Natural killer cell (primary cell): ENCODE measurements around the gene DMRTC1B. TPM values are rescaled to one million over a fixed set of nuclear protein-coding genes. Genes with fewer than 3 reads are reported as not detected.
A peak's percentile ranks its signal among the peaks of the same experiment; 100 is the strongest.
"Not testable (repeated sequence)": the region's sequence is repeated elsewhere in the genome, so short reads cannot be mapped to it uniquely, and the experiment has no call there.

Experiments used
- ATAC-seq, 3 donors: fragments of 150-1000 bp in 2 of 3; fragments of 200-7000 bp in 1 of 3; cut with Tn5 transposase; 1 replicate in 1 of 3; 2 replicates in 2 of 3; pipeline ENCODE4 v1.10.0; 2021; ENCODE audit warnings: mild to moderate bottlenecking in 2 of 3, moderate library complexity in 2 of 3
- DNase-seq, 2 donors: peaks; one replicate each; pipeline versions ENCODE4 v3.0.0 to v3.0.0-alpha.2; 2013 to 2021; ENCODE audit warnings: mixed read lengths in 1 of 2
- H3K27ac ChIP-seq: one replicate; pipeline ENCODE4 v1.5.1; 2013; ENCODE audit warnings: mild to moderate bottlenecking, low read length
- H3K27me3 ChIP-seq: one replicate; pipeline ENCODE4 v1.6.1; 2013; ENCODE audit warnings: low read length; ENCODE audit not compliant: control insufficient read depth, insufficient read depth
- H3K36me3 ChIP-seq: one replicate; pipeline ENCODE4 v1.6.1; 2013; ENCODE audit warnings: low read length; ENCODE audit not compliant: control insufficient read depth, insufficient read depth
- H3K4me1 ChIP-seq: one replicate; pipeline ENCODE4 v1.6.1; 2013; ENCODE audit warnings: low read length; ENCODE audit not compliant: control insufficient read depth, insufficient read depth
- H3K4me3 ChIP-seq: one replicate; pipeline ENCODE4 v1.5.1; 2013; ENCODE audit warnings: low read length
- H3K9me3 ChIP-seq: one replicate; pipeline ENCODE4 v1.6.1; 2013; ENCODE audit warnings: low read length; ENCODE audit not compliant: control insufficient read depth, insufficient read depth
- H3K27ac Mint-ChIP-seq, 2 donors: one replicate each; pipeline ENCODE4 v1.8.0; 2022; ENCODE audit warnings: mild to moderate bottlenecking in 2 of 2, mixed read lengths in 2 of 2, moderate library complexity in 1 of 2
- H3K27me3 Mint-ChIP-seq, 2 donors: one replicate each; pipeline ENCODE4 v1.8.0; 2022; ENCODE audit warnings: low read depth in 2 of 2, mixed read lengths in 2 of 2
- H3K36me3 Mint-ChIP-seq: one replicate; pipeline ENCODE4 v1.8.0; 2022; ENCODE audit warnings: mixed read lengths
- H3K4me1 Mint-ChIP-seq, 2 donors: one replicate each; pipeline ENCODE4 v1.8.0; 2022; ENCODE audit warnings: mixed read lengths in 2 of 2
- H3K4me3 Mint-ChIP-seq: one replicate; pipeline ENCODE4 v1.8.0; 2022; ENCODE audit warnings: mild to moderate bottlenecking, moderate library complexity, mixed read lengths
- H3K9me3 Mint-ChIP-seq, 2 donors: one replicate each; pipeline ENCODE4 v1.8.0; 2022; ENCODE audit warnings: mixed read lengths in 2 of 2
- WGBS: methylation state at CpG from one replicate; pipeline ENCODE4 v1.1.7; 2013; ENCODE audit warnings: missing lambda C conversion rate; ENCODE audit not compliant: insufficient coverage; 5-methylcytosine and 5-hydroxymethylcytosine counted together
- intact Hi-C: fragments of 100-400 bp; cut with micrococcal nuclease; formaldehyde crosslinking; loops from one replicate; pipeline ENCODE4 v1.14.2; 2022
- total RNA-seq, 4 donors: library from RNA; stranded (reverse); fragments of 120-200 nt in 1 of 4; gene quantifications; one replicate each; pipeline versions ENCODE4 v1.2.3 to v1.2.4, GENCODE V29; 2013 to 2022

The DMRTC1B gene
- total RNA-seq, 3 donors from 2014 or later (not counting 1 experiment from before 2014, with no cell fraction given), result 0.33 to 0.91 TPM; not detected in 1

DNA sequence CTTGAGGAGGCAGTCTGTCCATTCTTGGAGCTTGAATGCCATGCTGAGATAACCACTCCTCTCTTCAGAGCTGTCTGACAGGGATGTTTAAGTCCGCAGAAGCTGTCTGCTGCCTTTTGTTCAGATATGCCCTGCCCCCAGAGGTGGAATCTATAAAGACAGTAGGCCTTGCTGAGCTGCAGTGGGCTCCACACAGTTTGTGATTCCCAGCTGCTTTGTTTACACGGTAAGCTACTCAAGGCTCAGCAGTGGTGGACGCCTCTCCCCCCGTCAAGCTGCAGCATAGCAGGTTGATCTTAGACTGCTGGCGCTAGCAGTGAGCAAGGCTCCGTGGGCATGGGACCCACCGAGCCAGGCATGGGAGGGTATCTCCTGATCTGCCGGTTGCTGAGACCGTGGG lies 16.2 kb upstream of the DMRTC1B start:
- H3K4me3 ChIP-seq, H3K36me3 Mint-ChIP-seq, intact Hi-C loops, H3K36me3 ChIP-seq, H3K27me3 Mint-ChIP-seq, DNase-seq, H3K9me3 ChIP-seq, H3K4me3 Mint-ChIP-seq, H3K27ac ChIP-seq, H3K4me1 ChIP-seq, H3K27ac Mint-ChIP-seq, H3K27me3 ChIP-seq, H3K4me1 Mint-ChIP-seq, H3K9me3 Mint-ChIP-seq, ATAC-seq: not testable (repeated sequence)
- no CpG with 5 or more reads among the region's 9 CpGs for WGBS

DNA sequence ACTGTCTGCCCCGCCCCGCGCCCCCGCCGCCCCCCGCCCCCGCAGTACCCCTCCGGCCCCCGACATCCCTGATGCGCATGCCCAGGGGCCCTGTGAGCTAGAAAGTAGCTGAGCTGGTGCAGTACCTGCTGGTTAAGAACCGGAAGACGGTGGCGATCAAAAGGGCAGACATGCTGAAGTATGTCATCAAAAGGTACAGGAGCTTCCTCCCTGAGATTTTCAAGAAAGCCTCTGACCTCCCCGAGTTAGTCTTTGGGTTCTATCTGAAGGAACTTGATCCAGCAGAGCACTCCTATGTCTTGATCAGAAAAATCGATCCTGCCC lies 739 bp downstream of the DMRTC1B start:
- ATAC-seq, result peak; percentile 56 to 66 (median 59)
- H3K27ac Mint-ChIP-seq, H3K9me3 ChIP-seq, intact Hi-C loops, H3K4me3 ChIP-seq, H3K4me3 Mint-ChIP-seq, H3K27ac ChIP-seq, DNase-seq, H3K27me3 Mint-ChIP-seq, H3K9me3 Mint-ChIP-seq, H3K4me1 ChIP-seq, H3K36me3 ChIP-seq, H3K27me3 ChIP-seq, H3K4me1 Mint-ChIP-seq, H3K36me3 Mint-ChIP-seq: not testable (repeated sequence)
- no CpG with 5 or more reads among the region's 15 CpGs for WGBS

GRCh38 chrX:72778146-72778545 lies 1.5 kb downstream of the DMRTC1B start:
- H3K27me3 ChIP-seq, H3K9me3 Mint-ChIP-seq, intact Hi-C loops, H3K36me3 Mint-ChIP-seq, H3K27ac Mint-ChIP-seq, H3K36me3 ChIP-seq, H3K4me3 Mint-ChIP-seq, H3K27me3 Mint-ChIP-seq, H3K9me3 ChIP-seq, H3K4me1 ChIP-seq, H3K4me3 ChIP-seq, DNase-seq, H3K4me1 Mint-ChIP-seq, H3K27ac ChIP-seq: not testable (repeated sequence)
- ATAC-seq, result peak in 1 of 3 donors; percentile 45
- WGBS, result no CpG with 5 or more reads among the region's 6 CpGs

DNA sequence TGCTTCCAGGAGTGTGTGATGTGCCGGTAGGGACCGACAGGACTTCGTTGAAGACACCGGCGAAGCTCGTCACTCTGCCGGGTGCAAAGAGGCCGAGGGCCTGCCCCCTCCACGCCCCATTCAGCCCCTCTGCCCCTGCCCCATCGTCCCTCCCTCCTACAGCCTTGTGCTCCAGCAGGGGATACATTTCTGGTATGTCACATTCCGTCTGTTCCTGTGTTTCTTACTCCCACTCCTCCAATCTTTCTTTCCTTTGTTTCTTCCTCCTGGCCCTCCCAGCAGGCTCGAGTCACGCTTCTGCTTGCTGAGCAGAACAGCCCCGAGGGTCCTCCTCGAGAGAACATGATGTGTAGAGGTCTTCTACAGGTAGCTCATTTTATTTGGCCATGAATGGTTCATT lies 5.9 kb downstream of the DMRTC1B start, which contains the start of gene FAM236B:
Gene FAM236B (minus strand): TSS at position 101 of the 400 bp plus-strand sequence. CDS start 100 bp downstream, at position 1.
- H3K36me3 Mint-ChIP-seq, intact Hi-C loops: not testable (repeated sequence)

DNA sequence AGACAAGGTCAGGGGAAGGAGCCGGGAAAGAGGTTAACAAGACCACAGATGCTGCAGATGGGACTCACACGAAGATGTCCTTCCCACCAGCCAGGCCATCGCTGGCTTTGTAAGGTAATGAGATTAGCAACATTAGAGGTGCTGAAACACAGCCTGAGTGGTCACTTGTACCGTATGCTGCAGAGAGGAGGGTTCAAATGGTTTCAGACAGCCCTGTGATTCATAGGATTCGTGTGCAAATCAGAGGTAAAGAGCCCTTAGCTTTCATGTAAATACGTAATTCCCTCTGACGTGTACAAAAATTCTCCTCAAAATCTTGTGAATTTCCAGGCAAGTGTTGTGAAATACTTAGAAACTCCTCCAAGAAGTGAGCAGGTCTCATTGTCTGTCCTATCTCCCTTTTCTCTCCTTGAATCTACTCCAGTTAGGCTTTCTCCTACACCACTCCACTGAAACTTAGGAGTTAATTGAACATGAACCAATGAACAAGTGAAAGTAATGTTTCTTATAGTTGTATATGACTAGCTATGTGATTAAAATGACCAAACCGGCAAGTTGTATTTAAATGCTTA lies 6.8 kb downstream of the DMRTC1B start:
- H3K27ac Mint-ChIP-seq, H3K36me3 ChIP-seq, H3K4me1 Mint-ChIP-seq, H3K36me3 Mint-ChIP-seq, intact Hi-C loops, ATAC-seq, H3K27me3 Mint-ChIP-seq, DNase-seq, H3K9me3 ChIP-seq, H3K27me3 ChIP-seq, H3K4me3 Mint-ChIP-seq, H3K9me3 Mint-ChIP-seq, H3K4me3 ChIP-seq, H3K27ac ChIP-seq, H3K4me1 ChIP-seq: not testable (repeated sequence)
- WGBS, result no CpG with 5 or more reads among the region's 8 CpGs

More for the DNA sequence above, 5.9 kb downstream of the DMRTC1B start, which contains the start of gene FAM236B:
- not testable (repeated sequence) for DNase-seq, H3K4me3 ChIP-seq, H3K27ac ChIP-seq, H3K4me1 Mint-ChIP-seq, H3K27ac Mint-ChIP-seq, H3K36me3 ChIP-seq, H3K27me3 ChIP-seq, H3K27me3 Mint-ChIP-seq, ATAC-seq, H3K9me3 Mint-ChIP-seq, H3K4me1 ChIP-seq, H3K4me3 Mint-ChIP-seq, H3K9me3 ChIP-seq
- WGBS, result no CpG with 5 or more reads among the region's 15 CpGs

GRCh38 chrX:72783964-72784363 lies 7.3 kb downstream of the DMRTC1B start:
- H3K36me3 Mint-ChIP-seq, H3K4me1 Mint-ChIP-seq, intact Hi-C loops, H3K27me3 ChIP-seq, H3K4me1 ChIP-seq, DNase-seq, H3K27me3 Mint-ChIP-seq, H3K9me3 ChIP-seq, H3K4me3 ChIP-seq, ATAC-seq, H3K4me3 Mint-ChIP-seq, H3K36me3 ChIP-seq, H3K9me3 Mint-ChIP-seq, H3K27ac Mint-ChIP-seq, H3K27ac ChIP-seq: not testable (repeated sequence)
- WGBS, result no CpG with 5 or more reads among the region's 6 CpGs

GRCh38 chrX:72788142-72788541 lies 11.5 kb downstream of the DMRTC1B start:
- H3K9me3 ChIP-seq, H3K27ac ChIP-seq, ATAC-seq, H3K4me3 Mint-ChIP-seq, H3K27me3 Mint-ChIP-seq, H3K27me3 ChIP-seq, DNase-seq, H3K4me3 ChIP-seq, H3K36me3 Mint-ChIP-seq, H3K27ac Mint-ChIP-seq, H3K9me3 Mint-ChIP-seq, H3K4me1 Mint-ChIP-seq, H3K4me1 ChIP-seq, H3K36me3 ChIP-seq, intact Hi-C loops: not testable (repeated sequence)
- no CpG with 5 or more reads among the region's 1 CpG for WGBS

GRCh38 chrX:72790390-72790789 lies 13.7 kb downstream of the DMRTC1B start:
- DNase-seq, result not testable (repeated sequence)
- 80% methylated on average over 1 of the region's 3 CpGs for WGBS

More at GRCh38 chrX:72790390-72790789, 13.7 kb downstream of the DMRTC1B start:
- H3K27ac ChIP-seq, H3K27me3 ChIP-seq, H3K36me3 Mint-ChIP-seq, H3K4me3 Mint-ChIP-seq, ATAC-seq, H3K4me3 ChIP-seq, H3K9me3 Mint-ChIP-seq, intact Hi-C loops, H3K9me3 ChIP-seq, H3K4me1 ChIP-seq, H3K27me3 Mint-ChIP-seq, H3K36me3 ChIP-seq, H3K27ac Mint-ChIP-seq, H3K4me1 Mint-ChIP-seq: not testable (repeated sequence)
